ENCODE data around the gene ARSG. TPM values are rescaled to one million over a fixed set of nuclear protein-coding genes. Genes with fewer than 3 reads are reported as not detected.

Gene ARSG
- total RNA-seq, 1 donor from 2014 or later = 8.7 TPM

DNA sequence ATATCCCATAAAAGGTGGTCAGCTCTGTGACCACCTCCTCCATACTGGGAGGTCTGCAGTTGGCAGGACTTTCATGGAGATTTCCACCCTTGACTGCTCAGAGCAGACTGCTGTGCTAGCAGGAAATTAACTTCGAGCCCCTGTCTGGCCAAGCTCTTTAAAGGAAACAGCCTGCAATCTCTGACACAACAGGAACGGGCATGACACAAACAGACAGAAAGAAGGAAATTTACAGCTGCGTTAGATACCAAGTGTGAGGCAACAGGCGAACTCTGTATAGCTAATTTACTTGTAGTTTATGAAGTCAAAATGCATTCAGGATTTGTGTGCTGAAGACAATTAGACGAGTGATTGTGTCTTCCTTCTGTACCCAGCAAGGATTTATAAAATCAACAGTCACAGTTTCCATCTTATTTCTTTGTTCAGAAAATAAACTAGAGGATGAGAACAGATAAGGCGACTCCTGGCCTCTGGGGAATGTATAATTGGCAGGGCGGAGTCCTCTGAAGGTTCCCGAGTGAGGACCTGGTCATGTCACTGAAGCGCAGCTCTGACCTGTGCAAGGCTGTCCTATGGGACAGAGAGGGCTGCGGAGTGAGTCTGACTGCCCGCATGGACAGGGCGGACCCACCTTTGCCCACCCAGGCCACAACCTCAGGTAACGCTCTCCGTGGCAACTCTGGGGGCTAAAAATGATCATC, 149.9 kb downstream of the ARSG start:
- TF ChIP-seq, protein P1, sequence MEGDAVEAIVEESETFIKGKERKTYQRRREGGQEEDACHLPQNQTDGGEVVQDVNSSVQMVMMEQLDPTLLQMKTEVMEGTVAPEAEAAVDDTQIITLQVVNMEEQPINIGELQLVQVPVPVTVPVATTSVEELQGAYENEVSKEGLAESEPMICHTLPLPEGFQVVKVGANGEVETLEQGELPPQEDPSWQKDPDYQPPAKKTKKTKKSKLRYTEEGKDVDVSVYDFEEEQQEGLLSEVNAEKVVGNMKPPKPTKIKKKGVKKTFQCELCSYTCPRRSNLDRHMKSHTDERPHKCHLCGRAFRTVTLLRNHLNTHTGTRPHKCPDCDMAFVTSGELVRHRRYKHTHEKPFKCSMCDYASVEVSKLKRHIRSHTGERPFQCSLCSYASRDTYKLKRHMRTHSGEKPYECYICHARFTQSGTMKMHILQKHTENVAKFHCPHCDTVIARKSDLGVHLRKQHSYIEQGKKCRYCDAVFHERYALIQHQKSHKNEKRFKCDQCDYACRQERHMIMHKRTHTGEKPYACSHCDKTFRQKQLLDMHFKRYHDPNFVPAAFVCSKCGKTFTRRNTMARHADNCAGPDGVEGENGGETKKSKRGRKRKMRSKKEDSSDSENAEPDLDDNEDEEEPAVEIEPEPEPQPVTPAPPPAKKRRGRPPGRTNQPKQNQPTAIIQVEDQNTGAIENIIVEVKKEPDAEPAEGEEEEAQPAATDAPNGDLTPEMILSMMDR (IDR thresholded peaks at IDR 0.05) = no peak
- no peak overlapping the region for H3K4me3 Mint-ChIP-seq (ENCODE audit: unreplicated experiment)
- peaks cover 22% of the 10 kb centered on the region for H3K4me1 Mint-ChIP-seq (ENCODE audit: unreplicated experiment)
- H3K27ac Mint-ChIP-seq (ENCODE audit: unreplicated experiment) = no peak overlapping the region
- no peaks in the 10 kb centered on the region for H3K27me3 Mint-ChIP-seq (ENCODE audit: unreplicated experiment)
- no peak for DNase-seq (ENCODE audit: extremely low spot score, unreplicated experiment)
- peaks cover 31% of the 10 kb centered on the region for H3K36me3 Mint-ChIP-seq (ENCODE audit: unreplicated experiment)
- H3K9me3 Mint-ChIP-seq (ENCODE audit: unreplicated experiment) = no peaks in the 10 kb centered on the region

DNA sequence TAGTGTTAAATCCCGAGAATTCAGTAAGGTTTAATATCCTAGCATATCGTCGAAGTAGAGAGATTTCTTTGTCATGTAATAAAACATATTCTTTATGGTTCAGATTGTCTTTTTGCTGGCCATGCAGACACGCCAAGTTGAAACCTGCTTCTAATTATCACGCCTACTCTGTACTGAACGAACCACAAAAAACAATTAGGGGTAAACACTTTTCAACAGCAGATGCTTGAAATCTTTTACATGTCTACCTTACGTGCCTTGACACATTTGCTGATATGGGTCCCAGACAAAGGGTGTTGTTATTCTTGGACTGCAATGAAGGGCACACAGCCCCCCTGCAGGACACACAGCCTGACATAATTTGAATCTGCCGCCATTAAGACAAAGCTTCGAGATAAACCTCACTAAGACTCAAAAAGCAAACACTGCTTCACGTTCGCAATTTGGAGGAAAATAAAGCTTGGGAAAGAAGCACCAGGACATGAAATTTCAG, 152.7 kb downstream of the ARSG start:
- Mint-ChIP-seq H3K4me3 (ENCODE audit: unreplicated experiment) (no peak overlapping the region), H3K27ac (ENCODE audit: unreplicated experiment) (no peak overlapping the region), H3K4me1 (ENCODE audit: unreplicated experiment) (peaks cover 14% of the 10 kb centered on the region), H3K9me3 (ENCODE audit: unreplicated experiment) (no peaks in the 10 kb centered on the region), H3K36me3 (ENCODE audit: unreplicated experiment) (peaks cover 38% of the 10 kb centered on the region), H3K27me3 (ENCODE audit: unreplicated experiment) (no peaks in the 10 kb centered on the region)
- TF ChIP-seq, protein P1 (IDR thresholded peaks at IDR 0.05) = no peak
- no peak for DNase-seq (ENCODE audit: extremely low spot score, unreplicated experiment)

- peaks cover 46% of the 10 kb centered on the region for H3K36me3 Mint-ChIP-seq (ENCODE audit: unreplicated experiment)
- H3K9me3 Mint-ChIP-seq (ENCODE audit: unreplicated experiment) = no peaks in the 10 kb centered on the region
Measured at GRCh38 chr17:68445671-68446070, 154.4 kb downstream of the ARSG start.

DNA sequence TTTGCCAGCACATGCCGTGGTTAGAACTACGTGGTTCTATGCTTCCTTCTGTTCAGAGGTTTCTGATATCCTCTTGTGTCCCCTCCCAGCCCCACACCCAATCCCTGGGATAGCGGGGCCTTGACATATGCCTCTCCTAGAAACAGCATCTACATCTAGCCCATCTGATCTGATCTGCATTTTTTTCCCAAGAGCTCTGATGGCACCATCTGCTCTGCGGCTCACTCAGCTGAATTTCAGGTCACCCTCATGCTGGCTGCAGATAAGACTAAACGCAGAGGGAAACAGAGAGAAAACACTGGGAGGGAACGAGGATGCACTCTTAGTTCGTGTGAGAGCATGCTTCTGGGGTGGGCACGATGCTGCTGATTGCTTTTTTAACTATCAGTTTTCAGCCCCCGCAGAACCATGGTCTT, 155.3 kb downstream of the ARSG start:
- H3K36me3 Mint-ChIP-seq (ENCODE audit: unreplicated experiment) = peaks cover 43% of the 10 kb centered on the region
- TF ChIP-seq, protein P1 (IDR thresholded peaks at IDR 0.05) = no peak
- no peak for DNase-seq (ENCODE audit: extremely low spot score, unreplicated experiment)
- H3K27ac Mint-ChIP-seq (ENCODE audit: unreplicated experiment) = no peak overlapping the region
- no peaks in the 10 kb centered on the region for H3K9me3 Mint-ChIP-seq (ENCODE audit: unreplicated experiment)
- H3K4me1 Mint-ChIP-seq (ENCODE audit: unreplicated experiment) = peaks cover under 1% of the 10 kb centered on the region
- no peaks in the 10 kb centered on the region for H3K27me3 Mint-ChIP-seq (ENCODE audit: unreplicated experiment)
- H3K4me3 Mint-ChIP-seq (ENCODE audit: unreplicated experiment) = no peak overlapping the region

More at GRCh38 chr17:68445671-68446070, 154.4 kb downstream of the ARSG start:
- TF ChIP-seq, protein P1 (IDR thresholded peaks at IDR 0.05) = no peak
- Mint-ChIP-seq H3K27ac (ENCODE audit: unreplicated experiment) (no peak overlapping the region), H3K27me3 (ENCODE audit: unreplicated experiment) (no peaks in the 10 kb centered on the region), H3K4me3 (ENCODE audit: unreplicated experiment) (no peak overlapping the region), H3K4me1 (ENCODE audit: unreplicated experiment) (peaks cover 6% of the 10 kb centered on the region)
- no peak for DNase-seq (ENCODE audit: extremely low spot score, unreplicated experiment)

GRCh38 chr17:68449021-68449739, 157.9 kb downstream of the ARSG start:
- Mint-ChIP-seq H3K27me3 (ENCODE audit: unreplicated experiment) (no peaks in the 10 kb centered on the region), H3K27ac (ENCODE audit: unreplicated experiment) (no peak overlapping the region)

More at GRCh38 chr17:68449021-68449739, 157.9 kb downstream of the ARSG start:
- Mint-ChIP-seq H3K4me1 (ENCODE audit: unreplicated experiment) (peaks cover 5% of the 10 kb centered on the region), H3K36me3 (ENCODE audit: unreplicated experiment) (peaks cover 40% of the 10 kb centered on the region), H3K9me3 (ENCODE audit: unreplicated experiment) (no peaks in the 10 kb centered on the region), H3K4me3 (ENCODE audit: unreplicated experiment) (no peak overlapping the region)
- no peak for DNase-seq (ENCODE audit: extremely low spot score, unreplicated experiment)
- TF ChIP-seq, protein P1 (IDR thresholded peaks at IDR 0.05) = no peak
